Measurements from ENCODE around the gene MAPK1.
"Not testable (repeated sequence)": the region's sequence is repeated elsewhere in the genome, so short reads cannot be mapped to it uniquely, and the experiment has no call there.

MAPK1 gene

GRCh38 chr22:21824445-21824912, 43.0 kb downstream of the MAPK1 start:
- in situ Hi-C loops (cut with HindIII; ENCODE audit: low sequenced_read_pairs) = no loop called here

- in situ Hi-C loops (cut with HindIII; ENCODE audit: low sequenced_read_pairs) = no loop called here
Observed at GRCh38 chr22:21823740-21824444, 43.6 kb downstream of the MAPK1 start.

DNA sequence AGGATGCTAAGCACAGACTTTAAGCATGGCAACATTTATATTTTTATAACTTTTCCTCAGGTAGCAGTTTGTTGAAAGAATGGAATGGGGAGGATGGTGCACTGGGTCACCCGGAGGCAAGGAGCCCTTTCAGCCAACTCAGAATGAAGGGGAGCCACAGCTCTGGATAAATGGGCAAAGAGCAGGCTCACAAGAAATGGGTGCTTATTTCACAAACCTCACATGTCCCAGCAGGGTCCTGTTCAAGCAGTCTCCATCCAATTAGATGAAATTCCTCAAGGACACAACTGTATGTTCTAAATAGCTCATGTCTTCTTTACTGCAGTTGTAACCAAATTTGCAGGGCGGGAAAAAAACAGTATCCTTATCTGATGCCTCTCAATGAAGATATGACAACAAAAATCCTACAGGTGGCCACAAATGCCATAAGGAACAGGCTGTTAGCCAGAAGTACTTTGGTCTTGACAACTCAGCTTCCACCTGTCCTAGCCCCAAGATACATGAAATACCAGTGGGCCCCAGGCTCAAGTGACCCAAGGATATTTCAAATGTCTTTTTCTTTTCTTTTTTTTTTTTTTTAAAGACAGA, 48.2 kb downstream of the MAPK1 start:
- in situ Hi-C loops (cut with HindIII; ENCODE audit: low sequenced_read_pairs) = no loop called here

- in situ Hi-C loops (cut with HindIII; ENCODE audit: low sequenced_read_pairs) = no loop called here
Observed at GRCh38 chr22:21818487-21819182, 48.8 kb downstream of the MAPK1 start.

GRCh38 chr22:21817497-21817853, 50.0 kb downstream of the MAPK1 start:
- in situ Hi-C loops (cut with HindIII; ENCODE audit: low sequenced_read_pairs) = not testable (repeated sequence)

DNA sequence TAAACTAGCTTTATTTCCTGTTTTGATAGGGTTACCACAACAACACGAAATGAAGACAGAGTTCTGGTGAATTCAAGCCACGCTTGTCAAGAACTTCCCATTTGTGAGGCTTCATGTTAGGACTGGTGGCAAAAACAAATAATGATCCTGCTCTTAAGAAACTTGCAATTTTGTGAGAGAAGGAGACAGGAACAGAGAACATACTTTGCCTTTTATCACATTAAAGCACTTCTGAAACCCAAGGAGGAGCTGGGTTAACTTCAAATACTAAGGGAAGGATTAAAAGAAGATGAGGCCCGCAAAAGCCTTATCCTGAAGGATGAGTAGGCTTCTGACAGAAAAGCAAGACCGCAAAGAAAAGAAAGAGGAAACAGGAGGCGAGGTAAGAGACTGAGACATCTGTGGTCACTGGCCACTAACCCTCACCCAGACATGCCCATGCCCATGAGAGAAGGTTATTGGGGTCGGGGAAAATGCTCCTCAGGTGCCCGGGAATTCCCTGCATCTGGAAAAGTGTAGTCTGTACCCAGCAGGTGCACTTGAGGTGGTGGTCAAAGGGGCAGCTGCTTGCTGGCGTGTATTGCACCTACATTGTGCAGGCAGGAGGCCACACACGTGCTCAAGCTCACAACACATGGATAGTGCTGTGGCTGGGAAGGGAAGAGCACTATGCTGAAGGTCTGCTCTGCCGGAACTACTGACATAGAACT, 50.5 kb downstream of the MAPK1 start:
- in situ Hi-C loops (cut with HindIII; ENCODE audit: low sequenced_read_pairs) = no loop called here

- in situ Hi-C loops (cut with HindIII; ENCODE audit: low sequenced_read_pairs) = no loop called here
Observed at GRCh38 chr22:21816472-21816786, 51.0 kb downstream of the MAPK1 start.

- in situ Hi-C loops (cut with HindIII; ENCODE audit: low sequenced_read_pairs) = no loop called here
Observed at GRCh38 chr22:21815958-21816357, 51.5 kb downstream of the MAPK1 start.

DNA sequence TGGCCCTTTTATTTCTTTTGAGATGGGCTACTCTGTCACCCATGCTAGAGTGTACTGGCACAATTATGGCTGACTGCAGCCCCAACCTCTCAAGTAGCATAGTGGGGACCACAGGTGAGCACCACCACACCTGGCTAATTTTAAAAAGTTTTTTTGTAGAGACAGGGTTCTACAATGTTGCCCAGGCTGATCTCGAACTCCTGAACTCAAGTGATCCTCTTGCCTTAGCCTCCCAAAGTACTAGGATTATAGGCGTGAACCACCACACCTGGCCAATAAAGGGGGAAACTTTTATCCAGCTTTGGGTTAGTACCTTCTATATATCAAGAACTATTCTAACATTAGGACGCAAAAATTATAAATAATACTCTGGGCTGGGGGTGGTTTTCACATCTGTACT, 52.1 kb downstream of the MAPK1 start:
- in situ Hi-C loops (cut with HindIII; ENCODE audit: low sequenced_read_pairs) = no loop called here

DNA sequence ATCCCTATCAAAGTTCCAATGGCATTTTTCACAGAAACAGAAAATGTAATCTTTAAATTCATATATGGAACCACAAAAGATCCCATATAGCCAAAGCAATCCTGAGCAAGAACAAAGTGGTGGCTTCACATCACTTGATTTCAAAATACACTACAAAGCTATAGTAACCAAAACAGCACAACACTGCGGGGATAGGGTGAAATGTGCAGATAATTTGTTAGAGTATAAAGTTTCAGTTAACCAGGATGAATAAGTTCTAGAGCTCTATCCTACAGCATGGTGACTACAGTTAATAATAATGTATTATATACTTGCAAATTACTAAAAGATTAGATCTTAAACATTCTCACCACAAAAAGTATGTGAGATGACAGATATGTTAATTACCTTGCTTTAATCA, 55.5 kb downstream of the MAPK1 start:
- in situ Hi-C loops (cut with HindIII; ENCODE audit: low sequenced_read_pairs) = loop anchor here (5.0 kb wide), 1 partner anchor 50 kb away; no protein-coding TSS in a partner anchor

DNA sequence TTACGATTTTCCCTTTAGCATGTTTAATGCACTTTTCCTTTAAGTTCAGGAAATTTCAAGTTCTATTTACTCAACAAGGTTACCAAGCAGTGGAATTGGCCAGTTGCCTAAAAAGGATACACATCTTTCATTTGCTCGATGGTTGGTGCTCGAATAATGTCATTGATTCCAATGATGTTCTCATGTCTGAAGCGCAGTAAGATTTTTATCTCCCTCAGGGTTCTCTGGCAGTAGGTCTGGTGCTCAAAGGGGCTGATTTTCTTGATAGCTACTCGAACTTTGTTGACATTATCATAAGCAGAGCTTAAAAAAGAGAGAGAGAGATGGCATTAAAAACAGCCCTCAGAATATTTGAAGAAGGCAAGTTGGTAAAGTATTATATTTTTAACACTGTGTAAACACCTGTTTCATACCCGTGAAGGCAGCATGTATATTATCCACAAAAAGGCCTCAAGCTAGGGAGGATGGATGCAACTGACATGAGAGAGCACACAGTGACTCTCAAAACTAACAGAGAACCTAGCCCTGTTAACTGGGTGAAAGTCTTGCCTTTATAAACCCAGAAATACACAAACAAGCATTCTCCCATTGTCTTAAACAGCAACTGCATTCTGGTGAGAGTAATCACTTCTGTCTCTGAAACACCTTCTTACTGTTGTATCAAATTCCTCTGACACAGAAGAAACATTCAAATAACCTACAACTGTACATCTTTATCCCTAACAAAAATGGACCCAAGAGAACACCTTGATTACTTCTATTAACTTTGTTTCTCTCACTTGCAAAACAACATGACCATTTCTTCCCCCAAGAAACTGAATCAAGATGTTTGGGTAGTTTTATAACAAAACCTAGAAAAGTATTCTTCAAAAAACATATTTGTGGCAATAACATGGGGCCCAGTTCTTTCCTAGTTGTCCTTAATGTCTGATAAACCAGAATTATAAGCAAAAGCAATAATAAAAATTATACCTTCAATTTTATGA, 59.6 kb downstream of the MAPK1 start:
- in situ Hi-C loops (cut with HindIII; ENCODE audit: low sequenced_read_pairs) = no loop called here

- in situ Hi-C loops (cut with HindIII; ENCODE audit: low sequenced_read_pairs) = not testable (repeated sequence)
Observed at GRCh38 chr22:21805325-21805724, 62.1 kb downstream of the MAPK1 start.

GRCh38 chr22:21803811-21804249, 63.6 kb downstream of the MAPK1 start:
- in situ Hi-C loops (cut with HindIII; ENCODE audit: low sequenced_read_pairs) = loop anchor here (5.0 kb wide), 2 partner anchors 48 to 133 kb away; no protein-coding TSS in a partner anchor

DNA sequence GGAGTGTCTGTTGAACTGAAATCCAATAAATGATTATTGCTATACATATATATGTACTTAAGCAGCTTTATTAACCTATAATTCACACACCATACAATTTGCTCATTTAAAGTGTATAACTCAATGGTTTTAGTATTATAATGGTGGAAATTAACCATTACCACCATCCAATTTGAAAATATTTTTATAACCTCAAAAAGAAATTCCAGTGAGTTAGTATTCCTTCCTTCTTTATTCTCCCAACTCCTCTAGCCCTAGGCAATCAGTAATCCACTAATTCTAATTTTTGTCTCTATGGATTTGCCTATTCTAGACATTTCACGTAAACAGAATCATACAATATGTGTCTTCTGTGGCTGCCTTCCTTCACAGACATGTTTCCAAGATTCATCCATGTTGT, 64.8 kb downstream of the MAPK1 start:
- in situ Hi-C loops (cut with HindIII; ENCODE audit: low sequenced_read_pairs) = loop anchor here (5.0 kb wide), 2 partner anchors 50 to 135 kb away; no protein-coding TSS in a partner anchor

DNA sequence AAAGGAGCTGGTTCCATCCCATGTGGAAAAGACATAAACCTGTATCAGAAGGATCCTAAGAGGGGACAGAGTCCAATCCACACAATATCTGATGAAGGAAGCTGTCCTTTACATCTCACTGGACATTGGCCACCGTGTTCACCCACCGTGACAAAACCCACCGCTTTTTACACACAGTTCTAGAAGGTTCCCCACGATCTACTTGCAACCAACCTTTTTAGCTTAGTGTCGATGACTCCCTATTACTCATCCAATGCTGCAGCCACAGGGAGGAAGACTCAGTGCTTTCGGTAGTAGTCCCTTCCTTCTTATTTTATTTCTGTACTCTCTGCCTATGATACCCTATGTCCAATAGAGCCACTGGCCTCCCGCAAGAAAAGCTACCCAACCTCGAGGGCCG, 65.4 kb downstream of the MAPK1 start:
- in situ Hi-C loops (cut with HindIII; ENCODE audit: low sequenced_read_pairs) = loop anchor here (5.0 kb wide), 2 partner anchors 50 to 135 kb away; no protein-coding TSS in a partner anchor

DNA sequence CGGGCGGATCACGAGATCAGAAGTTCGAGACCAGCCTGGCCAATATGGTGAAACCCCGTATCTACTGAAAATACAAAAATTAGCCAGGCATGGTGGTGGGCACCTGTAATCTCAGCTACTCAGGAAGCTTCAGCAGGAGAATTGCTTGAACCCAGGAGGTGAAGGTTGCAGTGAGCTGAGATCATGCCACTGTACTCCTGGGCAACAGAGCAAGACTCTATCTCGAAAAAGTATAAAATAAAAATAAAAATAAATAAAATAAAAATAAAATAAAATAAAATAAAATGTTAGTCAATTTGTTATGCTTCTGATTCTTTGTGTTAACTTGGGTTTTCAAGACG, 66.2 kb downstream of the MAPK1 start:
- in situ Hi-C loops (cut with HindIII; ENCODE audit: low sequenced_read_pairs) = loop anchor here (5.0 kb wide), 2 partner anchors 51 to 136 kb away; no protein-coding TSS in a partner anchor

DNA sequence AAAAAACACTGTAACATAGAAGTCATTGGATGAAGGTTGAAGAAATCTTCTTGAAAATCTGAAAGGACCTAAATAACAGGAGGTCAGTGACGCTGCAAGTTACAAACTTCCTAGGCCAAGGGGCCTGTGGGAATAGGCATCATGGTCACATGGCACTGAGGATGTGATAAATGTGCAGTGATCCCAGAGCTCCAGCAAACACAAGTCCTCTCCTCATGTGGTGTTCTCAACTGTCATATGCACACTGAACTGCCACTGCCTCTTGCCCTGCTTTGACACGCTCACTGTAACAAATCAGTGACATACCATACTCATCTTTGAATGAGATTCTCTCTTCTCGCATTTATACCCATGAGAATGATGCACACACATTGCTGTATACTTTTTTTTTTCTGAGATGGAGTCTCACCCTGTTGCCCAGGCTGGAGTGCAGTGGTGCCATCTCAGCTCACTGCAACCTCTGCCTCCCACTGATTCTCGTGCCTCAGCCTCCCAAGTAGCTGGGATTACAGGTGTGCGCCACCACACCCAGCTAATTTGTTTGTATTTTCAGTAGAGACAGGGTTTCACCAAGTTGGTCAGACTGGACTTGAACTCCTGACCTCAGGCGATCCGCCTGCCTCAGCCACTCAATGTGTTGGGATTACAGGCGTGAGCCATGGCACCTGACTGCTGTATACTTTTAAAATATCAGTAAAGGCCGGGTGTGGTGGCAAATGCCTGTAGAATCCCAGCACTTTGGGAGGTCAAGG, 66.7 kb downstream of the MAPK1 start:
- in situ Hi-C loops (cut with HindIII; ENCODE audit: low sequenced_read_pairs) = loop anchor here (5.0 kb wide), 2 partner anchors 52 to 137 kb away; no protein-coding TSS in a partner anchor

DNA sequence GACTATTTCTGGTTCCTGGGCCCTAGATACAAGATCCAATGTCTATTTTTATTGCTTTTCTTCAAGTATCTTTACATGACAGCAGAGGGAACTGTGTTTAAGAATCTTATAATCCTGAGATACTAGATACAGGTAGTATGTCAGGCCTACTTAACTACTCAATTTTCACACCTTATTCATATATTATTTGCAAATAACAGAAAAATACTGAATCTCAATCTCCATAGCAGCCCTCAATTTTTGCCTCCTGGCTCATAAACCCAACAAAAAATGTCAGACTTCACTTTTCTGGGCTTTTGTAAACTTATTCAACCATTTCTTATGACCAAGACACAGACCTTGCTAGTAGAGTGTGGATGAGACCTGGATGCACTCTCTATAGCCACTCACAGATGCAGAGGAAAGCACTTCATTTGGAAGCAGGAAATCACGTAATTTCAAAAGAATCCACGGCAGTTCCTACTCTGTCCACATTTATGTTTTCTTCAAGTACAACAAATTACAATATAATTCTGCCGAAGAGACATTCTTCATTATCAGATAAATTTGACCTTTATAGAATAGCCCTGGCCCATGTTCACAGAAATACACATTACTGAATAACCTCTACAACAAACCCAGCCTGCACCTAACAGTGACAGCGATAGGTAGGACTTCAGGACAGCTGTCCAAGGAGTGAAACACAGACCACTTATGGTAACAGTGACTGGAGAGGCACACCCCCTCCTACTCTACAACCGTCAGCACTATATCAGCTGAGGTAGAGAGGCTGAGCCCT, 69.8 kb downstream of the MAPK1 start:
- in situ Hi-C loops (cut with HindIII; ENCODE audit: low sequenced_read_pairs) = no loop called here

DNA sequence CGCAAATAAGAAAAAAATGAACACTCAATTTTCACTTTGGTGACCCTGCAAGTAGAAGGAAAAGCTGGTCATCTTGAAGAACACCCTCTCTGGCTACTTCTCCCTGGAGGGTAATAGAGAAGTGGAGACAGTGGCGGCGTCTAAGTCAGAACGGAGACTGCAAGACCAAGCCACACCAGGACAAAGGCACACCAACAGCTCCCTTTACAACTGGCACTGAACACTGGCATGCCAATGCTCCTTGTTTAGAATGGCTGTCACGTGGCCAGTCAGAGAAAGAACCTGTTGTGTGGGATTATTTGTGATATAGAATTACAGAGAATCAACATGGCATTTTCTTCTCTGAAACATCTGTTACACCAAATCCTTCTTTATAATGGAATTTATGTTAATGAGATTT, 70.6 kb downstream of the MAPK1 start:
- in situ Hi-C loops (cut with HindIII; ENCODE audit: low sequenced_read_pairs) = no loop called here

Data from endothelial cell of hepatic sinusoid (primary cell).